Upper lobe of left lung (tissue), 6 donors: ENCODE data around the gene RAB27B. TPM values are rescaled to one million over a fixed set of nuclear protein-coding genes. Genes with fewer than 3 reads are reported as not detected.

Experiments used
- ATAC-seq, 2 donors: fragments of 200-7000 bp; cut with Tn5 transposase; one replicate each; pipeline ENCODE4 v1.9.1; 2022; ENCODE audit warnings: mild to moderate bottlenecking in 2 of 2, moderate library complexity in 2 of 2; ENCODE audit not compliant: low FRiP score in 2 of 2
- DNase-seq, 2 donors: peaks; one replicate each; pipeline ENCODE4 v3.0.0-alpha.2; 2019 to 2020
- H3K27ac ChIP-seq, 4 donors: fragments of 200-600 bp; sonication (generic); one replicate each; pipeline ENCODE4 v1.5.1; 2016 to 2019
- H3K27me3 ChIP-seq, 4 donors: fragments of 200-600 bp; sonication (generic); one replicate each; pipeline ENCODE4 v1.5.1; 2017 to 2019
- H3K36me3 ChIP-seq, 4 donors: fragments of 200-600 bp; sonication (generic); one replicate each; pipeline ENCODE4 v1.5.1; 2016 to 2019
- H3K4me1 ChIP-seq, 4 donors: fragments of 200-600 bp; sonication (generic); one replicate each; pipeline ENCODE4 v1.5.1; 2018 to 2019
- H3K4me3 ChIP-seq, 4 donors: fragments of 200-600 bp; sonication (generic); one replicate each; pipeline ENCODE4 v1.5.1; 2017 to 2019; ENCODE audit warnings: mild to moderate bottlenecking in 2 of 4, moderate library complexity in 1 of 4
- H3K9me3 ChIP-seq, 4 donors: fragments of 200-600 bp; sonication (generic); one replicate each; pipeline ENCODE4 v1.5.1; 2018 to 2019
- CTCF ChIP-seq, 6 experiments: fragments of 450-650 bp in 4 of 6; fragments of 200-600 bp in 2 of 6; sonication (generic) in 2 of 6; IDR thresholded peaks; one replicate each; pipeline ENCODE4 v1.5.1; 2016 to 2019; ENCODE audit warnings: antibody characterized with exemption in 6 of 6
- EP300 ChIP-seq, 4 donors: sonication (generic); formaldehyde crosslinking; IDR thresholded peaks; one replicate each; pipeline ENCODE4 v1.5.1; 2017; ENCODE audit warnings: antibody characterized with exemption in 4 of 4, control low read depth in 2 of 4
- POLR2A ChIP-seq, 4 donors: fragments of 450-650 bp; IDR thresholded peaks; one replicate each; pipeline ENCODE4 v1.5.1; 2016 to 2017; ENCODE audit warnings: antibody characterized with exemption in 4 of 4, mild to moderate bottlenecking in 2 of 4
- POLR2AphosphoS5 ChIP-seq, 2 donors: sonication (generic); formaldehyde crosslinking; IDR thresholded peaks; one replicate each; pipeline ENCODE4 v1.5.1; 2017; ENCODE audit warnings: antibody characterized with exemption in 2 of 2
- WGBS, 2 donors: methylation state at CpG; one replicate each; pipeline ENCODE4 v1.1.5; 2017 to 2018; 5-methylcytosine and 5-hydroxymethylcytosine counted together
- total RNA-seq, 6 donors: library from RNA; depleted of rRNA in 4 of 6; stranded (reverse); fragments of >200 nt in 4 of 6; gene quantifications; one replicate each; pipeline versions ENCODE4 v1.1.0 to v1.2.1, GENCODE V29; 2016 to 2021
- donor health status: DM: no; HTN: no; CAD: no; lungs with moderate emphysema.
- donor health status: DM: no; HTN: yes; CAD: no; lungs with severe emphysema.

The RAB27B gene
- total RNA-seq, 6 donors from 2014 or later: 4.2 to 28.1 (median 17.1) TPM

- TF ChIP-seq POLR2A (IDR thresholded peaks at IDR 0.05): no peak
- TF ChIP-seq CTCF (IDR thresholded peaks at IDR 0.05): no peak
- no peak for TF ChIP-seq EP300 (IDR thresholded peaks at IDR 0.05)
- Histone ChIP-seq H3K4me3 (no peak overlapping the region), H3K4me1 (peaks cover 0 to 3% (median 0%) of the 10 kb centered on the region in 4 donors), H3K36me3 (no peaks in the 10 kb centered on the region), H3K27me3 (no peaks in the 10 kb centered on the region), H3K27ac (peak overlapping the region in 2 of 4 donors; percentile 7 to 13), H3K9me3 (no peaks in the 10 kb centered on the region)
- no peak for ATAC-seq
- WGBS, 2 donors: 34 to 56% methylated on average over 2 of the region's 2 CpGs
- DNase-seq: no peak
Measured at GRCh38 chr18:54878159-54878622, 49.9 kb downstream of the RAB27B start.

DNA sequence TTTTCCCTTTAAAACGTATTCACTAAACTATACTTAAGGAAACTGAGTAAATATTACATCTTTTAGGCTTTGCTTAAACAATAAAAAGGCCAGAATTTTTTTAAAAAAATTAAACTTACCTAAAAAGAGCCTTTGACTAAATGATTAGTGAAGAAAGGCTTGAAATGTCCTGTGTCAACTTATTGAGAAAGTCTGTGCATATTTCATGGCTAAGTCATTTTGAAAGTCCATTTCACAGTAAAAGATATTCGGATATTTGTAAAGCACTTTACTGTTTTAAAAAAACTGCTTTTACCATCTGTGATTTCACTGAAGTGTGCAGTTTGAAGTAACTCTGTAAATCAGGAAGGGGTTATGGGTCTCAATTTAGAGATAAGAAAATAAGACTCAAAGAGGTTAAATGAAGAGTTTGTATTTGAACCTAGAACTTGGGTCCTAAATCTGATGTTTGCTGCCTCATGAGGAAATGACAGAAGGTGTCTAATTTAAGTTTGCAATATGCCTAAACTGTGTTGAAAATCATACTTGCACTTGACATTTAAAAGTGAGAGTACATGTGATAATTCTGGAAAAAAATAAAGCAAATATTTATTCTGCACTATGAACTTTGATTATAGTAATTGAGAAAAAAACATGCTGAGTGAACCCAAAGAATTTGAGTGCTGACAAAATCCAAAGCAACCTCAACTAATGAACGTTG lies 50.5 kb downstream of the RAB27B start:
- H3K36me3 ChIP-seq: no peaks in the 10 kb centered on the region
- TF ChIP-seq EP300 (IDR thresholded peaks at IDR 0.05): no peak
- no peak for TF ChIP-seq POLR2AphosphoS5 (IDR thresholded peaks at IDR 0.05)
- no peak for TF ChIP-seq POLR2A (IDR thresholded peaks at IDR 0.05)
- TF ChIP-seq CTCF (IDR thresholded peaks at IDR 0.05): no peak
- peak overlapping the region in 1 of 4 donors; percentile 13 for H3K27ac ChIP-seq
- DNase-seq: no peak
- H3K27me3 ChIP-seq: no peaks in the 10 kb centered on the region
- WGBS, 2 donors: 68 to 73% methylated on average over 3 of the region's 3 CpGs
- peaks cover 0 to 3% (median 0%) of the 10 kb centered on the region in 4 donors for H3K4me1 ChIP-seq
- no peak for ATAC-seq
- no peaks in the 10 kb centered on the region for H3K9me3 ChIP-seq
- H3K4me3 ChIP-seq: no peak overlapping the region

DNA sequence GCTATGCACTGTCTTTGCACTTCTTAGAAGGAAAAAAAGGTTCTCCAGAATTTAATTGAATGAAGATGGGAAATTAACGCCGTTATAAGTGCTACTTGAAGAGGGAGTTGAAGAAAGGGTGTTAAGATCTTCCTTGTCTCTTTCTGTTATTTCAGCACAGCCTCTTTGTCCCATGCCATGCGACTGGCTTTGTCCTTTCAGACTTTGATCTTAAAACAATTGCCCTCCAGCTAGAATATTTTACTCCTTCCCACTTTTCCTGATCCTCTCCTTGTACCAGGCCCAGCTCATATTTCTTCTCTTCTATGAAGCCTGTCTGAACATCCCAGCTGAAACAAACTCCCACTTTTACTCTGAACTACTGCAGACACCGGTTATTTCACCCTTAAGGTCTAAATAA lies 51.4 kb downstream of the RAB27B start:
- DNase-seq (no peak), ATAC-seq (no peak)
- H3K4me3 ChIP-seq: no peak overlapping the region
- WGBS, 2 donors: 82 to 87% methylated on average over 4 of the region's 4 CpGs
- H3K9me3 ChIP-seq: no peaks in the 10 kb centered on the region
- no peaks in the 10 kb centered on the region for H3K27me3 ChIP-seq
- H3K36me3 ChIP-seq: no peaks in the 10 kb centered on the region
- H3K4me1 ChIP-seq: peaks cover 0 to 3% (median 0%) of the 10 kb centered on the region in 4 donors
- no peak for TF ChIP-seq POLR2AphosphoS5 (IDR thresholded peaks at IDR 0.05)
- no peak for TF ChIP-seq POLR2A (IDR thresholded peaks at IDR 0.05)
- no peak for TF ChIP-seq CTCF (IDR thresholded peaks at IDR 0.05)
- TF ChIP-seq EP300 (IDR thresholded peaks at IDR 0.05): no peak
- H3K27ac ChIP-seq: no peak overlapping the region

DNA sequence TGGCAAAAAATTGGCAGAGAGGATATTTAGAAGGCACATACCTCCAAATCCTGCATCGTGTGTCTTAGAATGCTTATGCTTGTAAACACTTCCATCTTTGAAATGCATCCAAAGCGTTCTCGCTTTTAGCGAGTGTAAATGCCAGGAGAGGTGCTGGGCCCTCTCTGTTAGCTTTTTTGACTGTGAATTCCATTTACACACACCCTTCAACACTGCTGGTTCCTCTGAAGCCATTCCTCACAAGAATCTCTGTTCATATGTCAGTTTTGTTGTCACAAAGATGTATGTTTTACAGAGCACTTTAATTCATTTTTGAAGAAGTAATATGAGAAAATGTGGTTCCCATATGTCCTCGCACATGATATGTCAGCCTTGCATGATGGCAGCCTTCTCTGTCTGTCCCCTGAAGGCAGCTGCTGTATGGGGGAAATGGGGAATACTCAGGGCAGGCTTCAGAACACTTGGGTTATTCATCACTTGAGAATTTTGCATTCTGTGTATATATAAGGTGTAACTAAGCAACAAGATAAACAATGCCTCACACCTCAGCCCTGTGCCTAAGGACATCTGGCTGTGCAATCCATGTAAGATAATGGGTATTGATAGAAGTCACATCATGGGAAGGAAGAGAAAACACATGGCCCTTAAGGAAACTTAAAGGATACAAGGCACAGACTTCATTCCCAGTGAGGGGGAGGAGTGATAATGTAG lies 52.3 kb downstream of the RAB27B start:
- Histone ChIP-seq H3K4me1 (peaks cover 0 to 3% (median 0%) of the 10 kb centered on the region in 4 donors), H3K27ac (no peak overlapping the region), H3K27me3 (no peaks in the 10 kb centered on the region), H3K9me3 (no peaks in the 10 kb centered on the region), H3K4me3 (no peak overlapping the region), H3K36me3 (no peaks in the 10 kb centered on the region)
- no peak for ATAC-seq
- 84 to 93% methylated on average over 5 of the region's 5 CpGs for WGBS, 2 donors
- no peak for DNase-seq
- no peak for TF ChIP-seq POLR2A (IDR thresholded peaks at IDR 0.05)
- TF ChIP-seq CTCF (IDR thresholded peaks at IDR 0.05): no peak
- no peak for TF ChIP-seq EP300 (IDR thresholded peaks at IDR 0.05)
- no peak for TF ChIP-seq POLR2AphosphoS5 (IDR thresholded peaks at IDR 0.05)
